Measurements from ENCODE around the gene SLC17A3.

Gene SLC17A3

GRCh38 chr6:25878721-25879322, 4.8 kb upstream of the SLC17A3 start:
- Histone ChIP-seq H2AFZ (ENCODE audit: low read length) (no peak overlapping the region), H3K9me3 (replicated peaks; ENCODE audit: insufficient read depth, low read length) (no peaks in the 10 kb centered on the region), H3K4me2 (ENCODE audit: low read depth, low read length) (no peak overlapping the region), H3K9me2 (replicated peaks; ENCODE audit: insufficient read depth, low read length) (no peaks in the 10 kb centered on the region), H3K36me3 (replicated peaks; ENCODE audit: insufficient read depth, low read length) (no peaks in the 10 kb centered on the region), H3K4me1 (ENCODE audit: low read length) (no peaks in the 10 kb centered on the region), H4K20me1 (ENCODE audit: insufficient read depth, low read length) (no peaks in the 10 kb centered on the region), H3K27me3 (replicated peaks; ENCODE audit: insufficient read depth, low read length) (no peaks in the 10 kb centered on the region), H3F3A (ENCODE audit: insufficient read depth, low read length) (no peaks in the 10 kb centered on the region), H3K79me2 (ENCODE audit: low read length) (no peaks in the 10 kb centered on the region), H3K4me3 (ENCODE audit: low read length) (no peak overlapping the region), H3K9ac (ENCODE audit: low read length) (no peak overlapping the region), H3K27ac (ENCODE audit: low read length) (no peak overlapping the region)
- DNase-seq, result no peak
- TF ChIP-seq EZH2phosphoT487 (IDR thresholded peaks at IDR 0.05; ENCODE audit: low read length) (no peak), CTCF (IDR thresholded peaks at IDR 0.05; ENCODE audit: low read length) (no peak), EZH2 (optimal IDR thresholded peaks at IDR 0.05; ENCODE audit: low read depth, low read length) (no peak)

GRCh38 chr6:25875926-25876602, 2.0 kb upstream of the SLC17A3 start:
- H3K4me2 ChIP-seq (ENCODE audit: low read depth, low read length), result no peak overlapping the region
- no peak overlapping the region for H3K27ac ChIP-seq (ENCODE audit: low read length)
- H3K9me3 ChIP-seq (replicated peaks; ENCODE audit: insufficient read depth, low read length), result no peaks in the 10 kb centered on the region
- H2AFZ ChIP-seq (ENCODE audit: low read length), result no peak overlapping the region
- H3K79me2 ChIP-seq (ENCODE audit: low read length), result no peaks in the 10 kb centered on the region
- H3F3A ChIP-seq (ENCODE audit: insufficient read depth, low read length), result no peaks in the 10 kb centered on the region
- H3K36me3 ChIP-seq (replicated peaks; ENCODE audit: insufficient read depth, low read length), result no peaks in the 10 kb centered on the region
- no peaks in the 10 kb centered on the region for H4K20me1 ChIP-seq (ENCODE audit: insufficient read depth, low read length)
- TF ChIP-seq CTCF (IDR thresholded peaks at IDR 0.05; ENCODE audit: low read length) (no peak), EZH2 (optimal IDR thresholded peaks at IDR 0.05; ENCODE audit: low read depth, low read length) (no peak), EZH2phosphoT487 (IDR thresholded peaks at IDR 0.05; ENCODE audit: low read length) (no peak)
- no peaks in the 10 kb centered on the region for H3K27me3 ChIP-seq (replicated peaks; ENCODE audit: insufficient read depth, low read length)
- H3K9me2 ChIP-seq (replicated peaks; ENCODE audit: insufficient read depth, low read length), result no peaks in the 10 kb centered on the region
- H3K9ac ChIP-seq (ENCODE audit: low read length), result no peak overlapping the region
- DNase-seq, result no peak
- H3K4me3 ChIP-seq (ENCODE audit: low read length), result no peak overlapping the region
- H3K4me1 ChIP-seq (ENCODE audit: low read length), result no peaks in the 10 kb centered on the region

GRCh38 chr6:25875563-25875905, 1.5 kb upstream of the SLC17A3 start:
- Histone ChIP-seq H3K27ac (ENCODE audit: low read length) (no peak overlapping the region), H3K9me3 (replicated peaks; ENCODE audit: insufficient read depth, low read length) (no peaks in the 10 kb centered on the region), H3K79me2 (ENCODE audit: low read length) (no peaks in the 10 kb centered on the region), H3K27me3 (replicated peaks; ENCODE audit: insufficient read depth, low read length) (no peaks in the 10 kb centered on the region), H3K4me3 (ENCODE audit: low read length) (no peak overlapping the region), H4K20me1 (ENCODE audit: insufficient read depth, low read length) (no peaks in the 10 kb centered on the region), H2AFZ (ENCODE audit: low read length) (no peak overlapping the region), H3K4me2 (ENCODE audit: low read depth, low read length) (no peak overlapping the region), H3K9me2 (replicated peaks; ENCODE audit: insufficient read depth, low read length) (no peaks in the 10 kb centered on the region), H3K36me3 (replicated peaks; ENCODE audit: insufficient read depth, low read length) (no peaks in the 10 kb centered on the region), H3K4me1 (ENCODE audit: low read length) (no peaks in the 10 kb centered on the region), H3F3A (ENCODE audit: insufficient read depth, low read length) (no peaks in the 10 kb centered on the region), H3K9ac (ENCODE audit: low read length) (no peak overlapping the region)
- TF ChIP-seq EZH2 (optimal IDR thresholded peaks at IDR 0.05; ENCODE audit: low read depth, low read length), result no peak
- no peak for TF ChIP-seq EZH2phosphoT487 (IDR thresholded peaks at IDR 0.05; ENCODE audit: low read length)
- no peak for TF ChIP-seq CTCF (IDR thresholded peaks at IDR 0.05; ENCODE audit: low read length)
- DNase-seq, result no peak

Measured in MM.1S (cell line).